Hepatic stellate cell (primary cell): ENCODE results near the gene PACS1.
"Not testable (repeated sequence)": the region's sequence is repeated elsewhere in the genome, so short reads cannot be mapped to it uniquely, and the experiment has no call there.

Experiments used
- DNase-seq: peaks from one replicate; pipeline ENCODE4 v3.0.0; 2011; ENCODE audit warnings: low spot score

PACS1 gene

DNA sequence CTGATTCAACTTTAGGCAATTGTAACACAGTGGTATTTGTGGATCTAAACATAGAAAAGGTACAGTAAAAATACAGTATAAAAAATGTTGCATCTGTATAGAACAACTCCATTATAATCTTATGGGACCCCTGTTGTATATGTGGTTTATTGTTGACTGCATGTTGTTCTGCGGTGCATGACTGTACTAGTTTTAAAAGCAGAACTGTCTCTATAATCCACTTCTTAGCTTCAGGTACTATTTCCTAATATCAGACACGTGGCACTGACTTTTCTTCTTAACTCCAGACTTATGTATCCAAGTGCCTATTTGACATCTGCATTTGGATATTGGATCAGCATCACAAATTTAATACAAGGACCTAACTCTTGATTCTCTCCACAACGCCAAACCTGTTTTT, 41.1 kb downstream of the PACS1 start:
- DNase-seq, result no peak

DNA sequence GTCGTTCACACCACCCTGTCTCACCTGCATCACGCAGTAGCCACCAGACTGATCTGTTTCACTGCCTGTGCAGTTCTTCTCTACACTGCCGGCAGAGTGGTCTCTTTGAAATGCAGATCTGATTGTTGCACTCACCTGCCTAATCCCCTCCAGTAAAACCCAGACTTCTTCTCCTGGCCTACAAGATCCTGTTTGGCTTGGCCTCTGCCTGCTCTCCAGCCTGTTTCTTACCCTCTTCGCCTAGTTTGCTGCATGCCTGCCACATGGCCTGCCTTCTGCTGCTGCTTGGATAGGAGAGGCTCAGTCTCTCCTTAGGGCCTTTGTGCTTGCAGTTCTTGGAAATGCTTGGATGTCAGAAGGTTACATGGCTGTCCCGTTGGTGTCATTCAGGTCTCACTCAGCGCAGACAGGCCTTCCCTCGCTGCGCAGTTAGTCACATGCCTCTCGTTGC, 42.0 kb downstream of the PACS1 start:
- DNase-seq, result no peak

DNA sequence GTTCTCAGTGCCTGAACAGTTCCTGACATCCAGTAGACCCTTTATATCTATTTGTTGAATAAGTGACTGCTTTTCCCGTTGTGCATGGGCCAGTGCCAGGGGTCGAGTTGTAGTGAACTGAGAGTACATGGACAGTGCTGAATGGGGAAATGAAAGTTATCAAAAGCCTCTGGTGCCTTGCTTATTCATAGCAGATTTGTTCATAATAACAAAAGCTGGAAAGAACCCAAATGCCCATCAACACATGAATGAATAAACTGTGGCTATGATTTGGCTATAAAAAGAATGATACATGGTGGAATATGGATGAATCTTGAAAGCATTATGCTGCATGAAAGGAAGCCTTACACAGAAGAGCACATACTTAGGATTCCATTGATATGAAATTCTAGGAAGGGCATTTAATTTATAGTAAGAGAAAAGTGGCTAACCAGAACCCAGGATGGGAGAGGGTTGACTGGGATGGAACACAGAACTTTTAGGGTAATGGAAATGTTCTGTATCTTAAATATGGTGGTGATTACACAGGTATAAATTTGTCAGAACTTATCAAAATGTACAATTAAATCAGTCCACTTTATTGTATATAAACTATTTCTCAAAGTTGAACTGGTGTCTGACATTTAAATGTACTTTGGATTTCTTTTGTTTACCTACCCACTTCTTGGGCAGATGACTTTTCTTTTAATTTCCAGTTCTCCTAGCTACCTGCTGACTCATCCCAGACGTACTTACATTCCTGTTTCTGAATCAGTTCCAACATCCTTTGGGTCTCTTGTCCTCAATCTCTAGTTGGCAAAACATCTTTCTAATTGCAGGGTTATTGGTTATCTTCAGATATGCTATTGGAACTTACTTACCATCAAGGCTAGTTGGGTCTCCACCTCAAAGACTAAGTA, 42.8 kb downstream of the PACS1 start:
- peak; percentile 41 for DNase-seq

DNA sequence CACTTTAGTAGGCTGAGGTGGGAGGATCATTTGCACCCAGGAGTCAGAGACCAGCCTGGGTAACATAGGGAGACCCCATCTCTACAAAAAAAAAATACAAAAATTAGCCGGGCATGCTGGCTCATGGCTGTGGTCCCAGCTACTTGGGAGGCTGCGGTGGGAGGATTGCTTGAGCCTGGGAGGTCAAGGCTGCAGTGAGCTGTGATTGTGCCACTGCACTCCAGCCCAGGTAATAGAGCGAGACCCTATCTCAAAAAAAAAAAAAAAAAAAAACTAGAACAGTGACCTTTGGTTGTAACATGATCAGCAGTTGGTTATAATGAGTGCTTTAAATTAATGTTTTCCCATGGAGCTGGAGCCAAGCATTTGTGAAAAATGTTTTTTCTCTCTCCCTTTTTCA, 44.9 kb downstream of the PACS1 start:
- DNase-seq, result not testable (repeated sequence)

DNA sequence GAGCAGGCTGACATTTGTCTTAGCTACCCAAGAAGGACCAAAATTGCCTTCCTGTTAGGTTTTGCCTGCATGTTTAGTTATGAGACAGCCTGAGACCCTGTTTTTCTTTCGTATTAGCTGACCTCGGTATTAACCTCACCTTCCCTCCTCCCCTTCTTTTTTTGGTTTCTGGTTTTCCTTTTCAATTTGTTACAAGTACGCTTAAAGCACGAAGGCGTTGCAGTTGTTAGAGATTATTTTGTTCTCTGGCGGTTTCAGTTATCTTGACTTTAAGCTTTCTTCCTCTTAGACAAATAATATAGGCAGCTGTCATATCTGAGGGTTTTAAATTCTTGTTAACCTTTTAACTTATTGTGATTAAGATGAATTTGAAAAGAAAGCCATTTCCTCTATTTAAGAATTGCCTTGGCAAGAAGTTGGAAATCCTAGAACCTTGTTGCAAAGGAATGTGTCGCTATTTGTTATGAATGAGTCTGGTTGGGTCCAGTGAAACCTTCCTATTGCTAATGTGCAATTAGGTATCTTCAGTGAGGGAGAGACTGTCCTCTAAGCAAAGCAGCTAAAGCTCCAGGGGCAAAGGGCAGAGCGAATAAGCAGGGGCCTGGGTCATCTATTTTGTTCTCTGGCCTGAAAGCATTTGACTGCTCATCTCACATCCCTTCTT, 45.7 kb downstream of the PACS1 start:
- no peak for DNase-seq

DNA sequence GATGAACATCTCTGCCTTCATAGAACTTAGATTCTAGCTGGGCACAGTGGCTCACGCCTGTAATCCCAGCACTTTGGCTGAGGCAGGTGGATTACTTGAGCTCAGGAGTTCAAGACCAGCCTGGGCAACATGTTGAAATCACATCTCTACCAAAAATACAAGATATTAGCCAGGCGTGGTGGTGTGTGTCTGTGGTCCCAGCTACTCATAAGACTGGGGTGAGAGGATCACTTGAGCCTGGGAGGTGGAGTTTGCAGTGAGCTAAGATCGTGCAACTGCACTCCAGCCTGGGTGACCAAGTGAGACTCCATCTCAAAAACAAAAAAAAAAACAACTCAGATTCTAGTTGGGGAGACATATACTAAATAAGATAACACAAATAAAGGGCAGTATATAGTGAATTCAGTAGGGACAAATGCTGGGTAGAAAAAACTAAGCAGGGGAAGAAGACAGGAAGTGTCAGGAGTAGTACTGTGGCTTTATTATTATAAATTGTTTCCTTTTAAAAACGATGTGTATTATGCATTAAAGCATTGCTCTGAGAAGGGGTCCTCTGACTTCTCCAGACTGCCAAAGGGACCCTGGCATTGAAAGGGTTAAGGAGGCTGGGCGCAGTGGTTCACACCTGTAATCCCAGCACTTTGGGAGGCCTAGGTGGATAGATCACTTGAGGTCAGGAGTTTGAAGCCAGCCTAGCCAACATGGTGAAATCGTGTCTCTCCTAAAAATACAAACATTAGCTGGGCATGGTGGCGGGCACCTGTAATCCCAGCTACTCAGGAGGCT, 46.7 kb downstream of the PACS1 start:
- DNase-seq, result no peak

DNA sequence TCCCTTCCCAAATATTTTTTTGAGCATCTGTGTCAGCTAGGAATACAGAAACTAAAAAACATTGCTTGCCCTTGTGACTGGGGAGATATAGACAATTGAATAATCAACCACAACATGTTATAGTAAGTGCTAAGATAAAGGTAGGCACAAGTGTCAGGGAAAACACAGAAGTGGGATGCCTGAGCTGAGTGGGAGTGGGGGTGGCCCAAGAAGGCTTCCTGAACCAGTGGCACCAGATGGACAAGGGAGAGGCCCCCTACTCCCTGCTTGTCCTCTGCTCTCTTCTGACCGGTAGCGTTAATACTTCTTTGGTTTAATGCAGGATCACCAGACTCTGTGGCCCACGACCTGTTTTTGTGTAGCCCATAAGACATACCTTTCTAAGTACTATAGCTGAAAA, 48.8 kb downstream of the PACS1 start:
- DNase-seq, result no peak

DNA sequence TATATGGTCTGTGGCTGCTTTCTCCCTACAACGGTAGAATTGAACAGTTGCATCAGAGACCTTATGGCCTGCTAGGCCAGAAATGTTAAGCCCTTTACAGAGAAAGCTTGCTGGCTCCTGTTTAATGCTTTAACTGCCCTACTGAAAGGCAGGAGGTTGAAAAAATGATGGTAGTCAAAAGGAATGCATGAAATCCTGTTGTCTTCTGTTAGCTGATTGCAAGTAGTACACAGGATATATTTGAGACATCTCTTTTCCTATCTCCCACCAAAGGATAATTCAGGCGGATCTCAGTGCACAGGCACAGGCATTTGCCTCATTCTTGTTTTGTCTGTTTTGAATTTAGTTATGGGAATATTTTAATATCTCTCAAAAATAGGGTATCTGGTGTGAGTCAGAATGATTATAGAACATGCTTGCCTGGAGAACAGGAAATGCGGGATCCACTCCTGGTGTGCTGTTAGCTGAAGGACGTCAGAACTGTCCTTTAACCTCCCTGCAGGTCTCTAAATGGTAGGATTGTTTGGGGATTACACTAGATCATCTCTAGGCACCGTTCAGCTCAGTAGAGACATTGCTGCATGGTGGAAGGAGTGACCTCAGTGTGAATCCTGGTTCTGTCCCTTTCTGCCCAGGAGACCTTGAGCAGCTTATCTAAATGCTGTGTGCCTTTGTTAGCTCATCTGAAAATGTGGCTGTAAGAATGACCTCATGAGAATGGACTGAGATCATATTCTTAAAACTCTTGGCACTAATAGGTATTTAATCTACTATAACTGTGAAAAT, 49.5 kb downstream of the PACS1 start:
- DNase-seq, result peak; percentile 53

DNA sequence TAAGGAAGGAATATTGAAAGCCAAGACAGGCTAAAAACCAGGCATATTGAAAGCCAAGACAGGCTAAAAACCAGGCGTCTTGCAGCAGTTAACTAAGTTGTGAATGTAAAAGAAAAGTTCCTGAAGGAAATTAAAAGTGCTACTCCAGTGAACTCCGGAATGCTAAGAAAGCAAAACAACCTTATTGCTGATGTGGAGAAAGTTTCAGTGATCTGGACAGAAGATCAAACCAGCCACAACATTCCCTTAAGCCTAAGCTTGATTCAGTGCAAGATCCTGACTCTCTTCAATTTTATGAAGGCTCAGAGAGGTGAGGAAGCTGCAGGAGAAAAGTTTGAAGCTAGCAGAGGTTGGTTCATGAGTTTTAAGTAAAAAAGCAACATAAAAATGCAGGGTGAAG, 51.4 kb downstream of the PACS1 start:
- DNase-seq, result no peak

DNA sequence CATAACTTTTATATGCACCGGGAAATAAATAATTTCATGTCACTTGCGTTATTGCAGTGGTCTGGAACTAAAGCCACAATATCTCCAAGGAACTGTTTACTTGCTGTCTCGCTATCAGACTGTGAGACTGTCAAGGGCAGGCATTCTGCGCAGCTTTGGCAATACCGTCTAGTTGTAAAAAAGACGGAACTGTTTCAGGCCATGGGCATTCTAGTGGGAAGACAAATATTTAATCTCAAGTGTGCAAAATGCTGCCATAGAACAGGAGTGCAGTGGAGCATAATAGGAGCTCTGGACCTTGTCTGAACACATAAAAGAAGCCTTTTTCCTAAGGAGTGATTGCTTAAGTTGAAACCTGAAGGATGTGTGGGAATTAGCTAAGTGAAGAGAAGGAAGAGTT, 53.8 kb downstream of the PACS1 start:
- no peak for DNase-seq

DNA sequence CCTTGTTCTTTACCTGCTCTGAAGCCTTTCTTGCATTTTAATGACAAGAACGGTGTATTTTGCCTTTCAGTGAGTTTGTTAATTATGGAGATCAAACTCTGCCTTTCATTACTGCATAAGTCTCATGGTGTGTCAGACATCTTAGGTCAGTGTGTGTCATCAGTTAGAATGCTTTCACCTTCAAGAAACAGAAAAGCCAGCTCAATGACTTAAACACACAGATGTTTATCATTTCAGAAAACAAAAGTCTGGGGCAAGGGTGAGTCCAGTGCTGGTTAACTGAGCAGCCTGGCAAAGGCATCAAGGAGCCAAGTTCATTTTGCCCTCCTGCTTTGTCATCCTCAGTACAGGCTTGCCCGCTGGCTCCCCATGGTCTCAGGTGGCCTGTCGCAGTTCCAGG, 54.5 kb downstream of the PACS1 start:
- no peak for DNase-seq

DNA sequence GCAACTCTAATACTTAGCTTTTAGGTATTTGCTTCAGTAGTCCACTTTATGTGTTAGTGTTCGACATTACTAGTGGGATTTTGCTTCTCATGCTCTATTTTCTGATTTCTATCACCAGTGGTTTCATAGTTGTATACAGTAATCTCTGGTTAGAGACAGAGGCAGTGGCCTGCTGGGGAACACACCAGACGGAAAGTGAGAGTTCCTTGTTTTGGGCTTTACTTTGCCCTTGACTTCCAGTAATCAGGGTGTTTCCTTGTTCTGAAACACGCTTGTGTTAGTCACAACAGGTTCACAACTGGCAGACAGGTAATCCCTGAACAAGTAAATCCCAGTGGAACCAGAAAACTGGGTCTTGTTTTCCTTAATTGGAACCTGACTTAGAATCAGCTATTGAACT, 56.0 kb downstream of the PACS1 start:
- DNase-seq, result no peak

DNA sequence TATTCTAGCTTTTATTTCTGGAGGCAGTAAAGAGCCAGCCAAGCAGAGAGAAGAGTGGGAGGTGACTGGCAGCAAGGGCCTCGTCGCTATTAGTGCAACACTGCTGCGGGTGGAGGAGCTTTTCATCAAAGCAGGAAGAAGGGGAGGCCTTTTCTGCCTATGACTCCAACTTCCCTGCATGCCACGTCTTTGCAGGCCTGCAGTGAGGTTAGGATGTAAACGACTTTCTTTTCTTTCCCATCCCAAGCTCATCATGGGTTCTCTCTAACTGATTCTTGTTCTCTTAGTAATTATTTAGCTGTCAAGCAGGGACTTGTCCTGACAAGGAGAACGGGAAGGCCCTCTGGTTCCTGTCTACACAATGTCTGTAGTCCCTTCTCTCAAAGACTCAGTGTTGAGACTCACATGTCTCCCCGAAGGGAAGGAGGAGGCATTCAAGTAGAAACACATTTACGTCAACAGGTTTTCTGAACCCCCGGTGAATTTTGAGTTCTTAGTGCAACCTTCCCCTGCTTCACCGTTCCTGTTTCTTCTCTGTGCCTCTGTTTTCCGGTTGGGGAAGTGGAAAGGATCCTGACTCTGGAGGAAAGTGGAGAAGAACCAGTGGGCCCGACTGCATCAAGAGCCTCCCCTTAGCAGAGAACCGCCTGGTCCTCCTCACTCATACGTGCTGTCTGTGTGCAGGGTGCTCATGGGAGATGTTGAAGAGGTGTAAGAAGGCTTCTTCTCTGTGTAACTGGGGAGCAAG, 56.9 kb downstream of the PACS1 start:
- DNase-seq, result no peak

DNA sequence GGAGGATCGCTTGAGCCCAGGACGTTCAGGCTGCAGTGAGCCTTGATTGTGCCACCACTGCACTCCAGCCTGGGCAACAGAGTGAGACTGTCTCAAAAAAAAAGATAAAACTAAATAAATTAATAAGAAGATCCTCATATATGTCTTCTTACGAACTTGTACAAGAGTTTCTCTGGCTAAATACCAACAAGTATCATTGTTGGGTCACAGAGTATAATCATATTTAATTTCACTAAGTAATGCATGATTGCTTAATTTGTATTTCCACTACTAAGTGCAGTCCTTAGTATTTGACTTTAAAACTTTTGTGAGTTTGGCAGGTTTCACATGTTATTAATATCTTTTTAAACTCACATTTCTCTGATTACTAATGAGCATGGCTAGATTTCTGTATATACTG, 60.9 kb downstream of the PACS1 start:
- DNase-seq, result no peak

DNA sequence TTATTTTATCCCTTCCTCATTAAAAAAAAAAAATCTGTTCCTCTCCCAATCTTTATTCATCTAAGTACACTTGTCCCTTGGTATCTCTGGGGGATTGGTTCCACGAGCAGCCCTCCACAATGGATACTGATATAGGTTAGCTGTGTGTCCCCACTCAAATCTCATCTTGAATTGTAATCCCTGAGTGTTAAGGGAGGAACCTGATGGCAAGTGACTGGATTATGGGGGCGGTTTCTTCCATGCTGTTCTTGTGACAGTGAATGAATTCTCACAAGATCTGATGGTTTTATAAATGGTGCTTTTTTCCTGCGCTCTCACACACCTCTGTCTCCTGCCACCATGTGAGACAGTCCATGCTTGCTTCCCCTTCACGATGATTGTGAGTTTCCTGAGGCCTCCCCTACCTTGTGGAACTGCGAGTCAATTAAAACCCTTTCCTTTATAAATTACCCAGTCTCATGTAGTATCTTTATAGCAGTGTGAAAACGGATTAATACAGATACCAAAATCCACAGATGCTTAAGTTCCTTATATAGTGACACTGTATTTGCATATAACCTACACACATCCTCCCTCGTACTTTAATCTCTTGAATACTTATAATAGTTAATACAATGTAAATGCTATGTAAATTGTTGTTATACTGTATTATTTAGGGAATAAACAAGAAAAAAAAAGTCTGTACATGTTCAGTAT, 62.0 kb downstream of the PACS1 start:
- no peak for DNase-seq

DNA sequence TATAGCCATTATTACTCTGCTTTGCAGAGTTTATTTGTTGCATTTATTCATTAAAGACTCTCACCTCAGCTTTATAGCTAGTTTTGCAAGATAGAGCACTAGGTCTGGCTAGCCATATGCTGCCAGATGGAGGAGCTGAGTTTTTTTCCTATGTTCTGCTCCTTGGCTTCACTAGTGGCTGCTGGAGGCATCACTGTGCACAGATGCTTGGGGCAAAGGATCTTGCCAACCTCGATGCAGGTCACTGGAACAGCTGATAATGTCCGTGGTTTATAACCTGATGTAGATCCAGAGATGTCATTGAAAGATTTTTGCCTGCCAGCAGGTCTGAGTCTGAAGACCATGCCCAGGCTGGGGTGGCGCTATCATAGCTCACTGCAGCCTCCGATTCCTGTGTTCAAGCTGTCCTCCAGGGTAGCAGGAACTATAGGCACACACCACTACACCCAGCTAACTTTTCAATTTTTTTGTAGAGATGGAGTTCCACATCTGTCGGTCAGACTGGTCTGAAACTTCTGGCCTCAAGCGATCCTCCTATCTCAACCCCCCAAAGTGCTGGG, 63.2 kb downstream of the PACS1 start:
- no peak for DNase-seq

DNA sequence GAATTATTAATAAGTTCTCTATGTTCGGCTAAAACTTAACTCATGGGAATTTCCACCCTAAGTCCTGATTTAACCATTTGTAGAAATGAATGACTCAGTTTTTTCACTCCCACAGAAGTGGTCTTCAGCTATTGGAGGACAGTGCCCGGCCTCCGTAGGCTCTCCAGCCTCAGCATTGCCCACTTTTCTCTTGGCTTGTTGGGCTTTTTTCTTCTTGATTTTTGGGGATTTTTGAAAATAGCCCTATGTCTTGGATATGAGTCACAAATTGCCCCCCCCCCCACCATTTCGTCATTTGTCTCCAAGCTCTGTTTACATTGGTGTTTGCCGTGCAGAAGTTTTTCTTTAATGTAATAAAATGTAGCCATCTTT, 66.7 kb downstream of the PACS1 start:
- no peak for DNase-seq

DNA sequence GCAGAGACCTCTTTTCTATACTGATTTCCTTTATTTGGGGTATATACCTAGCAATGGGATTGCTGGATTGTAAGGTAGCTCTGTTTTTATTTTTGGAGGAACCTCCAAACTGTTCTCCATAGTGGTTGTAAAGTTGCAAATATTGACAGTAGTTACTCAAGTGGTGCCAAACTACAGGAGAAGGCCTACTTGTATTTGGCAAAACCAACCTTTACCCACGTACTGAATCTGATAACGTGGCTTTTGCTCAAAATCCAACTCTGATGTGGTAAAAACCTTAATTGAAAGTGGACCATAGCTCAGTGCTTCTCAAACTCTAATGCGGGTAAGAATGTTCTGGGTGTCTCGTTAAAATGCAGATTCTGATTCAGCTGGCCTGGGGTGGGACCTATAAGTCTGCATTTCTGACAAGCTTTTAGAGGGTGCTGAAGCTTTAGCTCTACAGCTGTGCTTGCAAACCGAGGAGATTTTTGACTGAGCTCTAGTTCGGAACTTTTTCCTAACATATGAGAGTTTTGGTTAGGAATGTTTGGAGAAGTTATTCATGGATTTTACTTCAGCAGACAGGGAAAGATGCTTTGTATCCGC, 69.8 kb downstream of the PACS1 start:
- no peak for DNase-seq

DNA sequence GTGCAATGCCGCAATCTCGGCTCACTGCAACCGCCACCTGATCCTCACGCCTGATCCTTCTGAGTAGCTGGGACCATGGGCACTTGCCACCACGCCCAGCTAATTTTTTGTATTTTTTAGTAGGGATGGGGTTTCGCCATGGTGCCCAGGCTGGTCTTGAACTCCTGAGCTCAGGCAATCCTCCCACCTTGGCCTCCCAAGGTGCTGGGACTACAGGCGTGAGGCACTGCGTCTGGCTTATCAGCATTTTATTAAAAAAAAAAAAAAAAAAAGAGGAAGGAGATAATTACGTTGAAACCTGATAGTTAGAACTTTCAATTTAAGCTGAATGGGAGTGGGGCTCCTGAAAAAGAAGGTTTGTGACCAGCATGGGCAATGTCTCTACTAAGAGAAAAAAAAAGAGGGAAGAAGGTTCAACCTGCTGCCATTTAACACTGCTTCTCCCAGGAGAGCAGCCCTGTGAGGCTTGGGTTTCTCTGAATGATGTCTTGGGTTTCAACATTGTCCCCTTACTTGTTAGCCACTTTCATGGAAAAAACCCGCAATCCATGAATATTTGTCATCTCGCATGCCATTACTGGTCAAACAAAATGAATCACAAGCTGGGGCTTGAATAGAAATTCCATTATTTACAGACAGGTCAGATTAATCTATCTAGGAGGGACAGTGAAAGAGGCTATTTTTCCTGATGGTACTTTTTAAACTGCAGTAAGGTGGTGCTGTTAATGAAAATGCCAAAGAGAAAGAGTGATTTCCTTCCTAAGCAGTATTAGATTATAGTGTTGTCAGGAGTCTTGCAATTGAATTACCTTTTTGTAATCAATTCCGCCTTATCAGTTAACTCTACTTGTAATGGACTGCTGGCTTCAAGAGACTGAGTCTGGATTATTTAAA, 72.5 kb downstream of the PACS1 start:
- DNase-seq, result peak; percentile 35
